Measurements from ENCODE around the gene GNB3. TPM values are rescaled to one million over a fixed set of nuclear protein-coding genes. Genes with fewer than 3 reads are reported as not detected.

The GNB3 gene
- total and polyA plus RNA-seq, 2 of the 4 experiments (the other 2 are of a cell fraction), result 0.72 to 20.5 TPM

- CTCF ChIA-PET, result no interaction called here
- Histone ChIP-seq H3K4ac (ENCODE audit: low read depth, low read length) (no peak overlapping the region), H4K20me1 (ENCODE audit: insufficient read depth, low read length) (no peaks in the 10 kb centered on the region), H3K9ac (ENCODE audit: low read depth, low read length) (no peak overlapping the region), H3K18ac (ENCODE audit: low read depth, low read length) (no peak overlapping the region), H2AFZ (replicated peaks; ENCODE audit: low read length, poor library complexity) (no peak overlapping the region), H3K27ac (ENCODE audit: insufficient read depth, low read length) (no peak overlapping the region), H3K9me3 (ENCODE audit: control insufficient read depth, insufficient read depth, low read length) (no peaks in the 10 kb centered on the region), H4K8ac (ENCODE audit: low read depth in 2 of 2, low read length in 2 of 2) (no peak overlapping the region), H3K4me3 (ENCODE audit: insufficient read depth, low read depth, low read length) (no peak overlapping the region), H3K27me3 (ENCODE audit: control insufficient read depth, insufficient read depth, low read length) (no peaks in the 10 kb centered on the region), H3K36me3 (ENCODE audit: control insufficient read depth, insufficient read depth, low read length) (peaks cover 5% of the 10 kb centered on the region; the same call in 1 of the 2 replicates), H2AK5ac (ENCODE audit: low read depth, low read length) (no peak overlapping the region), H4K91ac (ENCODE audit: insufficient read depth, low read depth, low read length) (no peak overlapping the region), H3K14ac (replicated peaks; ENCODE audit: low read depth, low read length) (no peak overlapping the region), H2BK5ac (ENCODE audit: low read depth, low read length, poor library complexity, severe bottlenecking) (no peak overlapping the region), H2BK20ac (ENCODE audit: low read depth, low read length) (no peak overlapping the region), H2BK15ac (ENCODE audit: low read depth, low read length) (no peak overlapping the region), H3K4me1 (ENCODE audit: control insufficient read depth, insufficient read depth, low read length) (no peaks in the 10 kb centered on the region), H3K9me1 (ENCODE audit: insufficient read depth, low read length) (no peaks in the 10 kb centered on the region), H2AK9ac (replicated peaks; ENCODE audit: low read depth, low read length, poor library complexity) (no peak overlapping the region), H3K23ac (ENCODE audit: low read depth, low read length) (no peak overlapping the region), H3K4me2 (ENCODE audit: low read depth, low read length) (no peak overlapping the region), H4K5ac (ENCODE audit: low read depth, low read length) (no peak overlapping the region), H3K79me1 (ENCODE audit: low read depth in 1 of 2, low read length in 2 of 2) (no peaks in the 10 kb centered on the region), H2BK120ac (ENCODE audit: low read depth, low read length) (no peak overlapping the region), H3K56ac (ENCODE audit: extremely low read depth, insufficient read depth, low read length) (no peak overlapping the region)
- WGBS, 2 experiments (ENCODE audit: extremely low coverage in 2 of 2, insufficient read length in 1 of 2), result no CpG with 5 or more reads among the region's 5 CpGs
- dilution Hi-C loops (cut with HindIII; ENCODE audit: low sequenced_read_pairs, unreplicated experiment), result no loop called here
- no TSS peak for BruUV-seq (replicated peaks)
- POLR2A ChIA-PET (ENCODE audit: unreplicated experiment), result no interaction called here
- in situ Hi-C loops (cut with MboI; ENCODE audit: low sequenced_read_pairs), result no loop called here
- no peak for TF ChIP-seq RCOR1 (IDR thresholded peaks at IDR 0.05; ENCODE audit: insufficient replicate concordance, low read length)
- no peak for TF ChIP-seq ELK1 (IDR thresholded peaks at IDR 0.05; ENCODE audit: borderline replicate concordance, low read depth, low read length)
- TF ChIP-seq CTCF (conservative IDR thresholded peaks at IDR 0.05; ENCODE audit: low read depth, low read length), result no peak
- intact Hi-C loops (cut with micrococcal nuclease), result no loop called here
- DNase-seq (no peak), ATAC-seq (ENCODE audit: low read depth) (no peak)
Measured at GRCh38 chr12:6799147-6799546, 41.6 kb upstream of the GNB3 start.
